Measurements from ENCODE around the gene UBAC1.
"Not testable (repeated sequence)": the region's sequence is repeated elsewhere in the genome, so short reads cannot be mapped to it uniquely, and the experiment has no call there.

Gene UBAC1

GRCh38 chr9:135920256-135920930 is 40.8 kb downstream of the UBAC1 start:
- DNase-seq (ENCODE audit: low read depth, low spot score) = no peak
- in situ Hi-C loops (cut with HindIII; ENCODE audit: low sequenced_read_pairs) = no loop called here
- TF ChIP-seq CTCF (IDR thresholded peaks at IDR 0.05; ENCODE audit: low read depth, low read length) = no peak
- no peak overlapping the region for H3K4me3 ChIP-seq (ENCODE audit: low read depth, low read length)

- H3K4me3 ChIP-seq (ENCODE audit: low read depth, low read length) = no peak overlapping the region
- no peak for TF ChIP-seq CTCF (IDR thresholded peaks at IDR 0.05; ENCODE audit: low read depth, low read length)
- in situ Hi-C loops (cut with HindIII; ENCODE audit: low sequenced_read_pairs) = no loop called here
- no peak for DNase-seq (ENCODE audit: low read depth, low spot score)
Measured at GRCh38 chr9:135919318-135919890, 41.8 kb downstream of the UBAC1 start.

GRCh38 chr9:135916227-135916626 is 44.9 kb downstream of the UBAC1 start:
- in situ Hi-C loops (cut with HindIII; ENCODE audit: low sequenced_read_pairs); DNase-seq (ENCODE audit: low read depth, low spot score); H3K4me3 ChIP-seq (ENCODE audit: low read depth, low read length): not testable (repeated sequence)

- in situ Hi-C loops (cut with HindIII; ENCODE audit: low sequenced_read_pairs) = no loop called here
- H3K4me3 ChIP-seq (ENCODE audit: low read depth, low read length) = no peak overlapping the region
- no peak for TF ChIP-seq CTCF (IDR thresholded peaks at IDR 0.05; ENCODE audit: low read depth, low read length)
- DNase-seq (ENCODE audit: low read depth, low spot score) = peak; percentile 38
Measured at GRCh38 chr9:135914921-135915320, 46.3 kb downstream of the UBAC1 start.

- H3K4me3 ChIP-seq (ENCODE audit: low read depth, low read length); DNase-seq (ENCODE audit: low read depth, low spot score); in situ Hi-C loops (cut with HindIII; ENCODE audit: low sequenced_read_pairs): not testable (repeated sequence)
Measured at GRCh38 chr9:135911233-135911632, 49.9 kb downstream of the UBAC1 start.

- DNase-seq (ENCODE audit: low read depth, low spot score) = no peak
- in situ Hi-C loops (cut with HindIII; ENCODE audit: low sequenced_read_pairs) = no loop called here
- no peak overlapping the region for H3K4me3 ChIP-seq (ENCODE audit: low read depth, low read length)
- no peak for TF ChIP-seq CTCF (IDR thresholded peaks at IDR 0.05; ENCODE audit: low read depth, low read length)
Measured at GRCh38 chr9:135910757-135911156, 50.4 kb downstream of the UBAC1 start.

- in situ Hi-C loops (cut with HindIII; ENCODE audit: low sequenced_read_pairs) = no loop called here
- no peak for TF ChIP-seq CTCF (IDR thresholded peaks at IDR 0.05; ENCODE audit: low read depth, low read length)
- H3K4me3 ChIP-seq (ENCODE audit: low read depth, low read length) = no peak overlapping the region
- no peak for DNase-seq (ENCODE audit: low read depth, low spot score)
Measured at GRCh38 chr9:135910216-135910615, 51.0 kb downstream of the UBAC1 start.
